ENCODE results near the gene TENT4A.

Gene TENT4A

DNA sequence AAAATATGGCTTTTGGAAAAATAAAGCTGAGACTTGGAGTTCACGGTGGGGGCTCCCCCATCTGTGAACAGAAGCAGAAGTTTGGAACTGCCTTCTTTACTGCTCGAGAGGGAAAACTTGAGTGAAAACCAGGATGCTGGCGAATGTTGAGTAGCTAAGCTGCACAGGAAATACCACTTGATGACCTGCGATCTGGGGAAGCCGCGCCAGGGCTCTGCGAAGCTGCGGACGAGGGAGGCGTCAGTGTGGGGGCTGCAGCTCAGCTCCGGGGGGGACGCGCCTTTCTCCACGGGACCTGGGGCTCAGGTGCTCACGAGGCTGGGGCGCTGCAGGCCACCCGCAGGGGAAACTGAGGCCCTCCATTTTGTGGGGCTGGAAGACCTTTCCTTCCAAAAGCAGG lies 62.3 kb downstream of the TENT4A start:
- Histone ChIP-seq H3K9ac (ENCODE audit: low read length) (no peak overlapping the region), H3K4me2 (ENCODE audit: low read length) (no peak overlapping the region), H3K4me1 (ENCODE audit: low read length) (no peaks in the 10 kb centered on the region), H2AFZ (ENCODE audit: low read depth, low read length) (no peak overlapping the region), H3K79me2 (ENCODE audit: low read length) (no peaks in the 10 kb centered on the region), H3K27me3 (ENCODE audit: low read depth, low read length) (no peaks in the 10 kb centered on the region), H4K20me1 (ENCODE audit: insufficient read depth, low read length) (no peaks in the 10 kb centered on the region), H3K36me3 (replicated peaks; ENCODE audit: low read depth, low read length) (no peaks in the 10 kb centered on the region), H3K9me3 (ENCODE audit: insufficient read depth, low read length) (no peaks in the 10 kb centered on the region), H3K27ac (ENCODE audit: low read length) (no peak overlapping the region), H3K4me3 (ENCODE audit: low read length) (no peak overlapping the region)
- TF ChIP-seq, protein P1, sequence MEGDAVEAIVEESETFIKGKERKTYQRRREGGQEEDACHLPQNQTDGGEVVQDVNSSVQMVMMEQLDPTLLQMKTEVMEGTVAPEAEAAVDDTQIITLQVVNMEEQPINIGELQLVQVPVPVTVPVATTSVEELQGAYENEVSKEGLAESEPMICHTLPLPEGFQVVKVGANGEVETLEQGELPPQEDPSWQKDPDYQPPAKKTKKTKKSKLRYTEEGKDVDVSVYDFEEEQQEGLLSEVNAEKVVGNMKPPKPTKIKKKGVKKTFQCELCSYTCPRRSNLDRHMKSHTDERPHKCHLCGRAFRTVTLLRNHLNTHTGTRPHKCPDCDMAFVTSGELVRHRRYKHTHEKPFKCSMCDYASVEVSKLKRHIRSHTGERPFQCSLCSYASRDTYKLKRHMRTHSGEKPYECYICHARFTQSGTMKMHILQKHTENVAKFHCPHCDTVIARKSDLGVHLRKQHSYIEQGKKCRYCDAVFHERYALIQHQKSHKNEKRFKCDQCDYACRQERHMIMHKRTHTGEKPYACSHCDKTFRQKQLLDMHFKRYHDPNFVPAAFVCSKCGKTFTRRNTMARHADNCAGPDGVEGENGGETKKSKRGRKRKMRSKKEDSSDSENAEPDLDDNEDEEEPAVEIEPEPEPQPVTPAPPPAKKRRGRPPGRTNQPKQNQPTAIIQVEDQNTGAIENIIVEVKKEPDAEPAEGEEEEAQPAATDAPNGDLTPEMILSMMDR (IDR thresholded peaks at IDR 0.05; ENCODE audit: low read depth, low read length), result no peak
- no peak for TF ChIP-seq EZH2phosphoT487 (IDR thresholded peaks at IDR 0.05; ENCODE audit: low read depth)

DNA sequence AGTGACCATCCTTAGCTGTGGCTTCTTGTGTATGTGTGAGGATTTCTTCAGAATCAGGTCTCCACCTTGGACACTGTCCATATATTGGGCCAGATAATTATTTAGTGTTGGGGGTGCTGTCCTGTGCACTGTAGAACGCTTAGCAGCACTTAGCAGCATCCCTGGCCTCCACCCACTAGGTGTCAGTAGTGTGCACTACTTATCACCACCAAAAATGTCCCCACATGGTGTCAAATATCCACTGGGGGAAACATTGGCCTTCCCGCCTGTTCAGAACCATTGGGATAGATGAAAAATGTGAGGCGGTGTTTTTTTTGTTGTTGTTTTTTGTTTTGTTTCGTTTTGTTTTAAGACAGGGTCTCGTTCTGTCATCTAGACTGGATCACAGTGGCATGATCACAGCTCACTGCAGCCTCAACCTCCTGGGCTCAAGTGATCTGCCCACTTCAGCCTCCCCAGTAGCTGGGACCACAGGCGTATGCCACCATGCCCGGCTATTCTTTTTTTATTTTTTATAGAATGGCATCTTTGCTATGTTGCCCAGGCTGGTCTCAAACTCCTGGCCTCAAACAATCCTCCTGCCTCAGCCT lies 67.7 kb downstream of the TENT4A start:
- TF ChIP-seq, protein P1 (IDR thresholded peaks at IDR 0.05; ENCODE audit: low read depth, low read length), result peak; percentile 54
- TF ChIP-seq EZH2phosphoT487 (IDR thresholded peaks at IDR 0.05; ENCODE audit: low read depth), result no peak
- 0 out of 2 replicates have a peak overlapping the region, but pooled peaks have one; percentile 81 for H2AFZ ChIP-seq (ENCODE audit: low read depth, low read length)

DNA sequence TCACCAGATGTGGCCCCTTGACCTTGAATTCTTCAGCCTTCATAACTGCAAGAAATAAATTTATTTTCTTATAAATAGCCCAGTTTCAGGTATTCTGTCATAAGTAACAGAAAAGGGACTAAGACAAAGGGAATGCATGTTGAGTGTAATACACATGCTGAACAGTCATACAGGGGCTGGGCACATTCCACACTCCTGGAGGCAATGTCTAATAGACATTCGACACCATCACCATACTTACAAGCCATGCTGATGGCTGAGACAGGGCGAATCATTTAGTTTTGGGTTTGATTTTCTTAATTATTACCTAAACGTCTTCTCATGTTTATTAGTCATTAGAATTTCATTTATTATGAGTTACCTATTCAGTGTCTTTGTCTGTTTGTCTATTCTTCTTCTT lies 68.5 kb downstream of the TENT4A start:
- H3K36me3 ChIP-seq (replicated peaks; ENCODE audit: low read depth, low read length), result no peaks in the 10 kb centered on the region
- no peak overlapping the region for H3K4me3 ChIP-seq (ENCODE audit: low read length)
- H3K79me2 ChIP-seq (ENCODE audit: low read length), result no peaks in the 10 kb centered on the region
- no peaks in the 10 kb centered on the region for H3K4me1 ChIP-seq (ENCODE audit: low read length)
- no peaks in the 10 kb centered on the region for H3K27me3 ChIP-seq (ENCODE audit: low read depth, low read length)
- no peak overlapping the region for H3K9ac ChIP-seq (ENCODE audit: low read length)
- H3K9me3 ChIP-seq (ENCODE audit: insufficient read depth, low read length), result no peaks in the 10 kb centered on the region
- H3K27ac ChIP-seq (ENCODE audit: low read length), result no peak overlapping the region
- TF ChIP-seq, protein P1 (IDR thresholded peaks at IDR 0.05; ENCODE audit: low read depth, low read length), result no peak
- TF ChIP-seq EZH2phosphoT487 (IDR thresholded peaks at IDR 0.05; ENCODE audit: low read depth), result no peak
- no peak overlapping the region for H3K4me2 ChIP-seq (ENCODE audit: low read length)
- no peaks in the 10 kb centered on the region for H4K20me1 ChIP-seq (ENCODE audit: insufficient read depth, low read length)
- H2AFZ ChIP-seq (ENCODE audit: low read depth, low read length), result no peak overlapping the region

More for the DNA sequence above, 67.7 kb downstream of the TENT4A start:
- H3K79me2 ChIP-seq (ENCODE audit: low read length), result no peaks in the 10 kb centered on the region
- no peaks in the 10 kb centered on the region for H4K20me1 ChIP-seq (ENCODE audit: insufficient read depth, low read length)
- no peak overlapping the region for H3K9ac ChIP-seq (ENCODE audit: low read length)
- no peak overlapping the region for H3K27ac ChIP-seq (ENCODE audit: low read length)
- H3K4me3 ChIP-seq (ENCODE audit: low read length), result no peak overlapping the region
- no peaks in the 10 kb centered on the region for H3K9me3 ChIP-seq (ENCODE audit: insufficient read depth, low read length)
- H3K27me3 ChIP-seq (ENCODE audit: low read depth, low read length), result no peaks in the 10 kb centered on the region
- no peak overlapping the region for H3K4me2 ChIP-seq (ENCODE audit: low read length)
- H3K36me3 ChIP-seq (replicated peaks; ENCODE audit: low read depth, low read length), result no peaks in the 10 kb centered on the region
- no peaks in the 10 kb centered on the region for H3K4me1 ChIP-seq (ENCODE audit: low read length)

DNA sequence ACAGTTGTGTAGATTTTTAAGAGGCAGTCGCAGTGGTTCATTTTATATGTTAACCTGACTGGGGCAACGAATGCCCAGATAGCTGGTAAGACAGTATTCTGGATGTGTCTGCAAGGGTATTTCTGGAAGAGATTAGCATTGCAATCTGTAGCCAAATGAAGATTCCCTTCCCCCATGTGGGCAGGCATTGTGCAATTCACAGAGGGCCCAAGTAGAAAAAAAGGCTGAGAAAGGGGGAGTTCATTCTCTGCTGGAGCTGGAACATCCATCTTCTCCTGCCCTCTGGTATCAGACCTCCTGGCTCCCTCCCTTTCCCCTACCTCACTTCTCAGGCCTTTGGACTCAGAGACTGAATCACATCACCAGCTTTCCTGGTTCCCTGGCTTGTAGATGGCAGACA lies 70.6 kb downstream of the TENT4A start:
- Histone ChIP-seq H2AFZ (ENCODE audit: low read depth, low read length) (no peak overlapping the region), H3K27me3 (ENCODE audit: low read depth, low read length) (no peaks in the 10 kb centered on the region), H3K79me2 (ENCODE audit: low read length) (no peaks in the 10 kb centered on the region), H3K9ac (ENCODE audit: low read length) (no peak overlapping the region), H3K4me3 (ENCODE audit: low read length) (no peak overlapping the region), H3K27ac (ENCODE audit: low read length) (no peak overlapping the region), H3K4me2 (ENCODE audit: low read length) (no peak overlapping the region), H4K20me1 (ENCODE audit: insufficient read depth, low read length) (no peaks in the 10 kb centered on the region), H3K9me3 (ENCODE audit: insufficient read depth, low read length) (no peaks in the 10 kb centered on the region), H3K36me3 (replicated peaks; ENCODE audit: low read depth, low read length) (no peaks in the 10 kb centered on the region), H3K4me1 (ENCODE audit: low read length) (no peaks in the 10 kb centered on the region)
- no peak for TF ChIP-seq EZH2phosphoT487 (IDR thresholded peaks at IDR 0.05; ENCODE audit: low read depth)
- TF ChIP-seq, protein P1 (IDR thresholded peaks at IDR 0.05; ENCODE audit: low read depth, low read length), result no peak
